Activated CD8-positive, alpha-beta memory T cell treated with anti-CD3 and anti-CD28 coated beads, Interleukin-2, amount 10 ng/mL, durations not matched to agents 7 days and 5 days (primary cell): ENCODE measurements around the gene SYCP2L. TPM values are rescaled to one million over a fixed set of nuclear protein-coding genes. Genes with fewer than 3 reads are reported as not detected.
"Not testable (repeated sequence)": the region's sequence is repeated elsewhere in the genome, so short reads cannot be mapped to it uniquely, and the experiment has no call there.

ENCODE experiments used
- ATAC-seq: fragments of 150-1000 bp; cut with Tn5 transposase; one replicate; pipeline ENCODE4 v1.10.0; 2021; ENCODE audit warnings: moderate library complexity
- CTCF ChIA-PET: fragments of 350-600 bp; sonication (Branson Sonifier 250); formaldehyde crosslinking; loops from one replicate; lab custom pipeline; 2021; ENCODE audit warnings: antibody characterized with exemption; lab: Charles Lee
- DNase-seq: peaks from one replicate; pipeline ENCODE4 v3.0.0-alpha.2; 2020
- H3K27ac Mint-ChIP-seq: one replicate; pipeline ENCODE4 v1.8.0; 2021; ENCODE audit warnings: mild to moderate bottlenecking, mixed read lengths
- H3K27me3 Mint-ChIP-seq: one replicate; pipeline ENCODE4 v1.8.0; 2021; ENCODE audit warnings: mixed read lengths
- H3K36me3 Mint-ChIP-seq: one replicate; pipeline ENCODE4 v1.8.0; 2021; ENCODE audit warnings: mild to moderate bottlenecking, mixed read lengths
- H3K4me1 Mint-ChIP-seq: one replicate; pipeline ENCODE4 v1.8.0; 2021; ENCODE audit warnings: mixed read lengths
- H3K4me3 Mint-ChIP-seq: one replicate; pipeline ENCODE4 v1.8.0; 2021; ENCODE audit warnings: mild to moderate bottlenecking, moderate library complexity, mixed read lengths
- H3K9me3 Mint-ChIP-seq: one replicate; pipeline ENCODE4 v1.8.0; 2022; ENCODE audit warnings: low read depth, mixed read lengths
- total RNA-seq, 2 experiments: library from RNA; stranded (reverse); gene quantifications; one replicate each; pipeline ENCODE4 v1.2.3, GENCODE V29; 2021

Gene SYCP2L
- total RNA-seq, 2 experiments from 2014 or later: 0.37 to 0.64 TPM

- Mint-ChIP-seq H3K4me3 (no peak overlapping the region), H3K4me1 (peaks cover 12% of the 10 kb centered on the region), H3K36me3 (peaks cover 4% of the 10 kb centered on the region), H3K27me3 (peaks cover 88% of the 10 kb centered on the region), H3K27ac (no peak overlapping the region), H3K9me3 (peaks cover 2% of the 10 kb centered on the region)
- ATAC-seq (no peak), DNase-seq (no peak)
- CTCF ChIA-PET: no interaction called here
Observed at GRCh38 chr6:10884245-10884972, 2.4 kb upstream of the SYCP2L start.

- DNase-seq, H3K4me3 Mint-ChIP-seq, H3K36me3 Mint-ChIP-seq, H3K27ac Mint-ChIP-seq, H3K9me3 Mint-ChIP-seq, ATAC-seq, CTCF ChIA-PET: not testable (repeated sequence)
- Mint-ChIP-seq H3K4me1 (peaks cover 12% of the 10 kb centered on the region), H3K27me3 (peaks cover 82% of the 10 kb centered on the region)
Observed at GRCh38 chr6:10886365-10886690, 524 bp upstream of the SYCP2L start.

- ATAC-seq: no peak
- Mint-ChIP-seq H3K27me3 (peaks cover 54% of the 10 kb centered on the region), H3K27ac (no peak overlapping the region), H3K9me3 (peaks cover 2% of the 10 kb centered on the region), H3K36me3 (peaks cover 2% of the 10 kb centered on the region), H3K4me3 (no peak overlapping the region), H3K4me1 (peaks cover 6% of the 10 kb centered on the region)
- no peak for DNase-seq
- CTCF ChIA-PET: no interaction called here
Observed at GRCh38 chr6:10890151-10890550, 3.3 kb downstream of the SYCP2L start.

GRCh38 chr6:10891960-10892359 is 5.1 kb downstream of the SYCP2L start:
- DNase-seq (no peak), ATAC-seq (no peak)
- Mint-ChIP-seq H3K4me3 (no peak overlapping the region), H3K27ac (no peak overlapping the region), H3K9me3 (peaks cover 2% of the 10 kb centered on the region), H3K27me3 (peaks cover 39% of the 10 kb centered on the region), H3K4me1 (peaks cover 4% of the 10 kb centered on the region), H3K36me3 (peaks cover 2% of the 10 kb centered on the region)
- CTCF ChIA-PET: no interaction called here

GRCh38 chr6:10894958-10895357 is 8.1 kb downstream of the SYCP2L start:
- no peak overlapping the region for H3K27ac Mint-ChIP-seq
- H3K27me3 Mint-ChIP-seq: peaks cover 16% of the 10 kb centered on the region
- DNase-seq: no peak
- H3K4me1 Mint-ChIP-seq: no peaks in the 10 kb centered on the region
- no peaks in the 10 kb centered on the region for H3K36me3 Mint-ChIP-seq
- H3K4me3 Mint-ChIP-seq: no peak overlapping the region
- CTCF ChIA-PET: no interaction called here
- ATAC-seq: no peak
- H3K9me3 Mint-ChIP-seq: no peaks in the 10 kb centered on the region

GRCh38 chr6:10896691-10897090 is 9.8 kb downstream of the SYCP2L start:
- ATAC-seq (no peak), DNase-seq (no peak)
- Mint-ChIP-seq H3K4me3 (no peak overlapping the region), H3K9me3 (peaks cover 3% of the 10 kb centered on the region), H3K27me3 (peaks cover 4% of the 10 kb centered on the region), H3K4me1 (peaks cover 5% of the 10 kb centered on the region), H3K36me3 (peaks cover 2% of the 10 kb centered on the region), H3K27ac (no peak overlapping the region)
- CTCF ChIA-PET: no interaction called here

- H3K27ac Mint-ChIP-seq: no peak overlapping the region
- peaks cover 3% of the 10 kb centered on the region for H3K9me3 Mint-ChIP-seq
- CTCF ChIA-PET: no interaction called here
- peaks cover 11% of the 10 kb centered on the region for H3K4me1 Mint-ChIP-seq
- ATAC-seq: peak; percentile 45
- H3K36me3 Mint-ChIP-seq: peaks cover 2% of the 10 kb centered on the region
- DNase-seq: no peak
- H3K4me3 Mint-ChIP-seq: no peak overlapping the region
- no peaks in the 10 kb centered on the region for H3K27me3 Mint-ChIP-seq
Observed at GRCh38 chr6:10901770-10902169, 14.9 kb downstream of the SYCP2L start.

- no peak overlapping the region for H3K27ac Mint-ChIP-seq
- CTCF ChIA-PET: no interaction called here
- no peak overlapping the region for H3K4me3 Mint-ChIP-seq
- no peak for ATAC-seq
- peaks cover 2% of the 10 kb centered on the region for H3K36me3 Mint-ChIP-seq
- DNase-seq: no peak
- H3K27me3 Mint-ChIP-seq: peaks cover 8% of the 10 kb centered on the region
- peaks cover 3% of the 10 kb centered on the region for H3K9me3 Mint-ChIP-seq
- peaks cover 11% of the 10 kb centered on the region for H3K4me1 Mint-ChIP-seq
Observed at GRCh38 chr6:10904015-10904414, 17.2 kb downstream of the SYCP2L start.

GRCh38 chr6:10908228-10908627 is 21.4 kb downstream of the SYCP2L start:
- Mint-ChIP-seq H3K4me1 (no peaks in the 10 kb centered on the region), H3K36me3 (no peaks in the 10 kb centered on the region), H3K27me3 (peaks cover 20% of the 10 kb centered on the region), H3K4me3 (no peak overlapping the region), H3K27ac (no peak overlapping the region), H3K9me3 (no peaks in the 10 kb centered on the region)
- DNase-seq (no peak), ATAC-seq (no peak)
- CTCF ChIA-PET: no interaction called here

- H3K9me3 Mint-ChIP-seq, H3K27ac Mint-ChIP-seq, DNase-seq, H3K4me1 Mint-ChIP-seq, H3K4me3 Mint-ChIP-seq, ATAC-seq, CTCF ChIA-PET, H3K36me3 Mint-ChIP-seq: not testable (repeated sequence)
- H3K27me3 Mint-ChIP-seq: peaks cover 23% of the 10 kb centered on the region
Observed at GRCh38 chr6:10919520-10919919, 32.7 kb downstream of the SYCP2L start.

GRCh38 chr6:10933126-10933525 is 46.3 kb downstream of the SYCP2L start:
- Mint-ChIP-seq H3K27ac (no peak overlapping the region), H3K27me3 (peaks cover 24% of the 10 kb centered on the region), H3K36me3 (no peaks in the 10 kb centered on the region), H3K9me3 (no peaks in the 10 kb centered on the region), H3K4me3 (no peak overlapping the region), H3K4me1 (no peaks in the 10 kb centered on the region)
- DNase-seq (no peak), ATAC-seq (no peak)
- CTCF ChIA-PET: no interaction called here

GRCh38 chr6:10939840-10940239 is 53.0 kb downstream of the SYCP2L start:
- no peak overlapping the region for H3K4me3 Mint-ChIP-seq
- CTCF ChIA-PET: interaction anchor here (4.0 kb wide), 1 partner anchor 14 kb away, joined by 11 read pairs; no protein-coding TSS in a partner anchor

GRCh38 chr6:10945845-10946244 is 59.0 kb downstream of the SYCP2L start:
- Mint-ChIP-seq H3K4me3 (no peak overlapping the region), H3K27ac (no peak overlapping the region), H3K4me1 (no peaks in the 10 kb centered on the region), H3K36me3 (no peaks in the 10 kb centered on the region), H3K27me3 (peaks cover 25% of the 10 kb centered on the region), H3K9me3 (no peaks in the 10 kb centered on the region)
- CTCF ChIA-PET: no interaction called here
- no peak for ATAC-seq
- no peak for DNase-seq

More at GRCh38 chr6:10939840-10940239, 53.0 kb downstream of the SYCP2L start:
- H3K36me3 Mint-ChIP-seq: no peaks in the 10 kb centered on the region
- peaks cover 25% of the 10 kb centered on the region for H3K27me3 Mint-ChIP-seq
- DNase-seq (no peak), ATAC-seq (no peak)
- H3K4me1 Mint-ChIP-seq: no peaks in the 10 kb centered on the region
- no peak overlapping the region for H3K27ac Mint-ChIP-seq
- no peaks in the 10 kb centered on the region for H3K9me3 Mint-ChIP-seq

GRCh38 chr6:10947966-10948365 is 61.1 kb downstream of the SYCP2L start:
- Mint-ChIP-seq H3K4me3 (no peak overlapping the region), H3K27ac (no peak overlapping the region), H3K27me3 (peaks cover 27% of the 10 kb centered on the region), H3K36me3 (no peaks in the 10 kb centered on the region), H3K9me3 (no peaks in the 10 kb centered on the region), H3K4me1 (no peaks in the 10 kb centered on the region)
- ATAC-seq (no peak), DNase-seq (no peak)
- CTCF ChIA-PET: no interaction called here
